Gastroesophageal sphincter (tissue), 4 donors: ENCODE data around the gene AGAP6. TPM values are rescaled to one million over a fixed set of nuclear protein-coding genes. Genes with fewer than 3 reads are reported as not detected.
"Not testable (repeated sequence)": the region's sequence is repeated elsewhere in the genome, so short reads cannot be mapped to it uniquely, and the experiment has no call there.

Source experiments
- ATAC-seq: fragments of 150-250 bp; one replicate; pipeline ENCODE4 v1.9.1; 2016; ENCODE audit warnings: mild to moderate bottlenecking, moderate library complexity
- H3K27ac ChIP-seq, 4 donors: fragments of 200-600 bp; sonication (generic) in 3 of 4; 1 replicate in 3 of 4; 2 replicates in 1 of 4; pipeline ENCODE4 v1.5.1; 2016 to 2019
- H3K27me3 ChIP-seq: fragments of 200-600 bp; sonication (generic); one replicate; pipeline ENCODE4 v1.5.1; 2019
- H3K36me3 ChIP-seq, 2 donors: fragments of 200-600 bp; sonication (generic); one replicate each; pipeline ENCODE4 v1.5.1; 2019; ENCODE audit warnings: control low read depth in 1 of 2
- H3K4me1 ChIP-seq, 3 donors: fragments of 200-600 bp; sonication (generic); 1 replicate in 2 of 3; 2 replicates in 1 of 3; pipeline ENCODE4 v1.5.1; 2016 to 2019; ENCODE audit warnings: control low read depth in 2 of 3
- H3K4me3 ChIP-seq, 2 donors: fragments of 200-600 bp; sonication (generic); one replicate each; pipeline ENCODE4 v1.5.1; 2019; ENCODE audit warnings: mild to moderate bottlenecking in 1 of 2, moderate library complexity in 1 of 2
- H3K9me3 ChIP-seq, 3 donors: fragments of 200-600 bp; sonication (generic); one replicate each; pipeline ENCODE4 v1.5.1; 2017 to 2019; ENCODE audit warnings: control low read depth in 2 of 3
- WGBS, 2 donors: methylation state at CpG; one replicate each; pipeline ENCODE4 v1.1.5; 2018; ENCODE audit warnings: low coverage in 1 of 2; 5-methylcytosine and 5-hydroxymethylcytosine counted together
- small RNA-seq, 4 donors: library from RNA; depleted of rRNA; stranded (forward); fragments of <200 nt; gene quantifications; one replicate each; pipeline ENCODE3, GENCODE V24; 2016
- total RNA-seq, 4 donors: library from RNA; depleted of rRNA; stranded (reverse); fragments of >200 nt; gene quantifications; one replicate each; pipeline ENCODE4 v1.1.0, GENCODE V29; 2016

Gene AGAP6
- total RNA-seq, 4 donors from 2014 or later: 4.4 to 19.7 (median 11.4) TPM

DNA sequence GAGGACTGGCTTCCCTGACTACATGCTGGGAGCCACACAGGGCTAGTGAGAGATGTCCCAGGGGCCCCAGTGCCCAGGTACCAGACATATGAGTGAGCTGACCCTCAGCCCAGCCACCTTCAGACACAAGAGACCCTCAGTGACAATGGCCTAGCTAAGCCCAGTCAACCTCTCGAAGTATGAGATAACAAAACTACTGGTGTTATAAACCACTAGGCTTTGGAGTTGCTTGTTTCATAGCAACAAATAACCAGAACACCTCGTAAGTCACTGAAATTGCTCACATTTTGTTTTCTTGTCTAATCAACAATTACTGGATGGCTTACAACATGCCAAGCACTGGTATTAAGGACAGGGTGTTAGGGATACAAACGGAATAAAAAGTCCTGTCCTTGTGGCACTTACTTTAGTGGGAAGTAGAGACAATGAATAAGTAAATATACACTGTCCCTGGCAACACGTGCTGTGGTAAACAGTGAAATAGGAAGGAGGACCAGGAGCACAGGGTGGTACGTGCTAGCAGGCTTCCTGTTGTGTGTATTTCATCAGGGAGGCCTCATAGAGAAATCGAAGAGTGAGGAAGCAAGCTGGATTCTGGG, 64.7 kb downstream of the AGAP6 start:
- not testable (repeated sequence) for H3K4me1 ChIP-seq, ATAC-seq, H3K27ac ChIP-seq, H3K9me3 ChIP-seq, H3K27me3 ChIP-seq, H3K36me3 ChIP-seq, H3K4me3 ChIP-seq
- 61 to 67% methylated on average over 3 to 5 of the region's 6 CpGs for WGBS, 2 donors

DNA sequence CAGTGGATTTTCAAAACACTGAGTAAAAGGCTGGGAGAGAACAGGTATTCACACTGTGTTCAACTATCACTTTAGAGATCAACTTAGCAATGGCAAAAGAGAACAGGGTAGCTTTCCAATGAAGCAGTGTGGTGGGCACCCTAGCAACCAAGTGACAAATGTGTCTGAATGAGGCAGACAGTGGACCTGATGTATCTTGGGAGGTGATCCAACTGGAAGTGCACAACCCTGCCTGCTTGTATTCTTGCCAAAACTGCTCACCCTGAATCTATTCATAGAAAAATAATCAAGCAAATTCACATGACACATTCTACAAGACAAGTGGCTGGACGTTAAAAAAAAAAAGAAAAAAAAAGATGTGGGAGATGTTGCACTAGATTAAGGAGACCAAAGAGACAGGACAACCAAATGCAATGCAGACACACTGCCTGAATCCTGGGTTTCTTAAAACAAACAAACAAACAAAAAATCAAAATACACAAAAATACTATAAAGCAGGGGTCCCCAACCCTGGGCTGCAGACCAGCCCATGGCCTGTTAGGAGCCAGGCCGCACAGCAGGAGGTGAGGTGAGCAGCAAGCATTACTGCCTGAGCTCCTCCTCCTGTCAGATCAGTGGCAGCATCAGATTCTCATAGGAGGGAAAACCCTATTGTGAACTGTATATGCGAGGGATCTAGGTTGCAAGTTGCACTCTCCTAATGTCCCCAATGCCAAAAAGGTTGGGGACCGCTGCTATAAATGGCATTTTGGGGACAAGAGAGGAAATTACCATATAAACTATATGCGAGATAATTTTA, 67.5 kb downstream of the AGAP6 start:
- not testable (repeated sequence) for H3K9me3 ChIP-seq, H3K4me3 ChIP-seq, H3K4me1 ChIP-seq, ATAC-seq, H3K27me3 ChIP-seq, H3K27ac ChIP-seq, H3K36me3 ChIP-seq
- 60 to 72% methylated on average over 2 to 4 of the region's 5 CpGs for WGBS, 2 donors

DNA sequence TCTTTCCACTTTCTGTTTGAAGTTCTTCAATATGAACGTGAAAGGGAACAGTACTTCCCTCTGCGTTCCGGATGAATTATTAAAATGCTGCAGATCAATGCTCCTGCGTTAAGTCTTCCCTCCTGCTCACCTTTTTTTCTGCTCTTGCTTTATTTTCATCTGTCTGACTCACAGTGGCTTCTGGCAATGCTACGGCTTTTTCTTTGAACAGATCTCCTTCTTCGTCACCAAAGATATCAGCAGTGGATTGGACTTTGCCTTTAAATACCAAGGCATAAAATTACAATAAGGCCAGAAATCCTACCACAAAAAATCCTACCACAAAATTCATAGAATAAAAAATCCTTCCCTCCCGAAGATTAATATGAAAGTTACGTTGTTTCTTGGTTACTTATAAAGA, 68.4 kb downstream of the AGAP6 start:
- not testable (repeated sequence) for H3K27ac ChIP-seq, H3K4me1 ChIP-seq, H3K36me3 ChIP-seq, H3K9me3 ChIP-seq, H3K4me3 ChIP-seq, H3K27me3 ChIP-seq, ATAC-seq
- WGBS, 2 donors: 71 to 85% methylated on average over 4 to 7 of the region's 8 CpGs

DNA sequence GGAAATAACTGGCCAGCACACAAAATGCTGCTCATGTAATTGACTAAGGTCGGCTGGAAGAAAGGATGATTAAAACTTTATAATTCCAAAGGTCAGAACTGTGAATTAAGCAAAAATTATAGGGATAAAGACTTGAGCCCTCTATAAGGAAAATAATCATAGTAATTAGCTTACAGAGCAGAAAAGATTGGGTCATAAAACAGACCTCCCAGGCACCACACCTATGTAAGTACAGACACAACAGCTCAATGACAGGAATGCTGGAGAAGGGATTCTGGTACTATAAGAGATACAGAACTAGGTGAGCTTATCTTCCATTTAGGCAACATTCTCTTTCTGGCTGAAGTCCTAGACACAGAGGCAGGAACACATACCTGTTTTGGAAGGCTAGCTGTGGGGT, 70.5 kb downstream of the AGAP6 start:
- not testable (repeated sequence) for H3K4me3 ChIP-seq, H3K9me3 ChIP-seq, H3K27ac ChIP-seq, H3K4me1 ChIP-seq, ATAC-seq, H3K36me3 ChIP-seq, H3K27me3 ChIP-seq
- 88% methylated on average over 1 of the region's 1 CpG; no CpG with 5 or more reads in 1 of the 2 donors for WGBS, 2 donors

DNA sequence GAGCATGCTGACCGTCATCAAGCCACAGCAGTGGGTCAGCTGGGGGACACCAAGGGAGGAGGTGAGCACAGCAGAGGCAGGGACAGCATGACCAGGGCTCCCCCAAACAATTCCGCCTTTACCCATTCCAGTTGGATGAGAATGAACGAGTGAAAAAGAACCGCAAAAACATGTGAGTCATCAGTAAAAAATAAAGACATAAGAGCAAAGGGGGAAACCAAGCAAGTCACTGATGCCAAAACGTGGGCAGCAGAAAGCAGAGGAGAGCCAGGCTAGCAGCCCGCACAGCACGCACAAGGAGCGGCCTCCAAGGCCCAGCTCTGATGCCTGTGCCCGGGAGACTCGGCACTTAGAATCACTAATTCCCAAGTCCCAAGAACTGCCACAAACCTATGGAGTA, 71.7 kb downstream of the AGAP6 start:
- not testable (repeated sequence) for ATAC-seq, H3K36me3 ChIP-seq, H3K4me3 ChIP-seq, H3K4me1 ChIP-seq, H3K27ac ChIP-seq, H3K27me3 ChIP-seq, H3K9me3 ChIP-seq
- WGBS, 2 donors: 60 to 81% methylated on average over 8 to 10 of the region's 10 CpGs

Small RNAs within 50 kb of the gene (small RNA-seq; reads per million reads assigned to genes)
- 0 reads per million in 4 donors for gene RNA5SP317
- gene SNORA74C-2: 0 reads per million in 4 donors

Other genes starting within 250 kb of the AGAP6 start
- gene OGDHL, start 226.1 kb upstream of the AGAP6 start, total RNA-seq: 1 to 10 TPM in 2 of 4 donors, under 1 TPM in 2; 0.62 to 1.8 (median 1.2) TPM
- gene PARG, start 46.4 kb upstream of the AGAP6 start, total RNA-seq: 10 to 100 TPM; 24.7 to 47.6 (median 29.0) TPM
- 10 to 100 TPM; 14.1 to 29.8 (median 21.3) TPM for gene TIMM23B, start 46.4 kb upstream of the AGAP6 start, total RNA-seq
- 10 to 100 TPM; 30.4 to 44.7 (median 38.6) TPM for gene WASHC2A, start 79.5 kb downstream of the AGAP6 start, total RNA-seq